Adrenal gland (tissue), 5 donors: ENCODE results near the gene C10orf90.

ENCODE experiments used
- POLR2A ChIP-seq, 2 donors: fragments of 450-650 bp; IDR thresholded peaks; one replicate each; pipeline ENCODE4 v1.6.1; 2017; ENCODE audit warnings: antibody characterized with exemption in 2 of 2, mild to moderate bottlenecking in 2 of 2, moderate library complexity in 1 of 2
- TF ChIP-seq, protein P1 (sequence below), 6 experiments: fragments of 450-650 bp in 4 of 6; fragments of 200-600 bp in 2 of 6; sonication (generic) in 1 of 6; IDR thresholded peaks; 1 replicate in 5 of 6; 2 replicates in 1 of 6; pipeline versions ENCODE4 v1.5.1 to v1.8.0; 2016 to 2021; ENCODE audit warnings: antibody characterized with exemption in 6 of 6, mild to moderate bottlenecking in 2 of 6, moderate library complexity in 1 of 6
- donor health status: DM: no; HTN: no; CAD: no.

- TF ChIP-seq POLR2A (IDR thresholded peaks at IDR 0.05): no peak
- TF ChIP-seq, protein P1, sequence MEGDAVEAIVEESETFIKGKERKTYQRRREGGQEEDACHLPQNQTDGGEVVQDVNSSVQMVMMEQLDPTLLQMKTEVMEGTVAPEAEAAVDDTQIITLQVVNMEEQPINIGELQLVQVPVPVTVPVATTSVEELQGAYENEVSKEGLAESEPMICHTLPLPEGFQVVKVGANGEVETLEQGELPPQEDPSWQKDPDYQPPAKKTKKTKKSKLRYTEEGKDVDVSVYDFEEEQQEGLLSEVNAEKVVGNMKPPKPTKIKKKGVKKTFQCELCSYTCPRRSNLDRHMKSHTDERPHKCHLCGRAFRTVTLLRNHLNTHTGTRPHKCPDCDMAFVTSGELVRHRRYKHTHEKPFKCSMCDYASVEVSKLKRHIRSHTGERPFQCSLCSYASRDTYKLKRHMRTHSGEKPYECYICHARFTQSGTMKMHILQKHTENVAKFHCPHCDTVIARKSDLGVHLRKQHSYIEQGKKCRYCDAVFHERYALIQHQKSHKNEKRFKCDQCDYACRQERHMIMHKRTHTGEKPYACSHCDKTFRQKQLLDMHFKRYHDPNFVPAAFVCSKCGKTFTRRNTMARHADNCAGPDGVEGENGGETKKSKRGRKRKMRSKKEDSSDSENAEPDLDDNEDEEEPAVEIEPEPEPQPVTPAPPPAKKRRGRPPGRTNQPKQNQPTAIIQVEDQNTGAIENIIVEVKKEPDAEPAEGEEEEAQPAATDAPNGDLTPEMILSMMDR (IDR thresholded peaks at IDR 0.05): no peak
Measured at GRCh38 chr10:126431816-126432215, 238.7 kb downstream of the C10orf90 start.
